Psoas muscle (tissue), 8 donors: ENCODE data around the gene CDRT15. TPM values are rescaled to one million over a fixed set of nuclear protein-coding genes. Genes with fewer than 3 reads are reported as not detected.
"Not testable (repeated sequence)": the region's sequence is repeated elsewhere in the genome, so short reads cannot be mapped to it uniquely, and the experiment has no call there.

Experiments used
- ATAC-seq, 4 donors: fragments of 200-7000 bp; cut with Tn5 transposase; one replicate each; pipeline ENCODE4 v1.9.1; 2020; ENCODE audit warnings: moderate library complexity in 3 of 4, mild to moderate bottlenecking in 2 of 4
- DNase-seq, 2 donors: peaks; one replicate each; pipeline ENCODE4 v3.0.0-alpha.2; 2020
- H3K27ac ChIP-seq: fragments of 200-600 bp; one replicate; pipeline ENCODE4 v1.8.0; 2022
- H3K27me3 ChIP-seq, 3 donors: fragments of 200-600 bp in 1 of 3; one replicate each; pipeline versions ENCODE4 v1.6.1 to v1.8.0; 2013 to 2022; ENCODE audit warnings: low read length in 2 of 3, mild to moderate bottlenecking in 2 of 3, moderate library complexity in 1 of 3; ENCODE audit not compliant: insufficient read depth in 3 of 3
- H3K36me3 ChIP-seq, 2 donors: fragments of 200-600 bp in 1 of 2; one replicate each; pipeline versions ENCODE4 v1.6.1 to v1.8.0; 2013 to 2022; ENCODE audit warnings: low read depth in 1 of 2, mild to moderate bottlenecking in 1 of 2, moderate library complexity in 1 of 2; ENCODE audit not compliant: insufficient read depth in 1 of 2
- H3K4me1 ChIP-seq: fragments of 200-600 bp; one replicate; pipeline ENCODE4 v1.8.0; 2022
- H3K4me3 ChIP-seq: fragments of 200-600 bp; one replicate; pipeline ENCODE4 v1.8.0; 2022; ENCODE audit warnings: mild to moderate bottlenecking
- H3K9me3 ChIP-seq: fragments of 200-600 bp; one replicate; pipeline ENCODE4 v1.8.0; 2022
- WGBS, 3 donors: extraction: QIAGEN DNeasy Blood & Tissue Kit; methylation state at CpG; one replicate each; pipeline versions ENCODE4 v1.1.6 to v1.1.7; 2013; 5-methylcytosine and 5-hydroxymethylcytosine counted together
- intact Hi-C, 2 donors: fragments of 100-400 bp; cut with DNase I; formaldehyde crosslinking; loops; one replicate each; pipeline versions ENCODE4 v1.11.0 to v1.14.2; 2022
- long read RNA-seq, 2 donors: library from polyadenylated mRNA; unstranded; transcript quantifications; one replicate each; pipeline ENCODE4 v2.0.0, GENCODE V29; 2021
- polyA plus RNA-seq, 3 donors: library from polyadenylated mRNA; stranded (reverse); fragments of 200-250 nt; gene quantifications; one replicate each; pipeline ENCODE4 v1.2.3, GENCODE V29; 2013
- total RNA-seq, 4 donors: library from RNA; stranded (reverse); fragmentation: NEBNext Ultra II Directional in 2 of 4; extraction: Animal tissue kit (Norgen Biotek cat#: 25700) in 2 of 4; gene quantifications; one replicate each; pipeline versions ENCODE4 v1.2.1 to v1.2.4, GENCODE V29; 2021 to 2023
- TF ChIP-seq, protein P1 (sequence below): fragments of 200-600 bp; IDR thresholded peaks from one replicate; pipeline ENCODE4 v1.8.0; 2022; ENCODE audit warnings: antibody characterized with exemption
- donor health status: healthy with polysubstance abuse.
- donor health status: DM: no; HTN: no; CAD: no; lungs with moderate emphysema.
- donor health status: Bipolar disorder and iron deficiency.
- donor health status: healthy.
- donor health status: DM: yes; HTN: yes; CAD: no.
- donor health status: DM: no; HTN: no; CAD: no.
- donor health status: DM: no; HTN: no; CAD: no.
- donor health status: DM: yes; HTN: yes; CAD: no.

The CDRT15 gene
- not detected for total RNA-seq
- not detected for polyA plus RNA-seq
- long read RNA-seq, donor 1: 0 reads
- long read RNA-seq, donor 2: 0 reads

DNA sequence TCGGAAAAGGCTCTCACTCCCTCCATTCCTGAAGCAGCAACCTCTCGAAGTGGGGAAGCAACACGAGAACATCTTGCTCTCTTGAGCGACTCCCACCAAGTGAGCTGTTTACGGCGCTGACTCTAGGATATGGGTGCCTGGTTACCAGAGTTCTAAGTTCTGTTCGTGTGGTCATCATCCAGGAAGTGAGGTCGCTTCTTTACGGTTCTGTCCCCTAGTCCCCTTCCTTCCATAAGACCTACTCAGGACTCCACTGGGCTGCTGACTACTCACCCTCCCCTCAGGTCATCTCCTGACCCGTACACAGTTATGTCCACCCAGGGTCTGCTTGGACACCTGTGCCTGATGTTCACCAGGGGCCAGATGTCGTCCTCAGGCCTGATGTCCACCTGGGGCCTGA, at the start of gene CDRT15:
CDRT15 (minus strand) TSS at position 101 of the 400 bp plus-strand sequence; CDS start at position 72, 29 bp downstream.
- H3K4me1 ChIP-seq, H3K27ac ChIP-seq, H3K4me3 ChIP-seq, H3K9me3 ChIP-seq, intact Hi-C loops, H3K27me3 ChIP-seq, DNase-seq, H3K36me3 ChIP-seq: not testable (repeated sequence)
- peak in 1 of 4 donors; percentile 29 for ATAC-seq
- 80 to 92% (median 92%) methylated on average over 9 to 11 of the region's 11 CpGs for WGBS, 3 donors

DNA sequence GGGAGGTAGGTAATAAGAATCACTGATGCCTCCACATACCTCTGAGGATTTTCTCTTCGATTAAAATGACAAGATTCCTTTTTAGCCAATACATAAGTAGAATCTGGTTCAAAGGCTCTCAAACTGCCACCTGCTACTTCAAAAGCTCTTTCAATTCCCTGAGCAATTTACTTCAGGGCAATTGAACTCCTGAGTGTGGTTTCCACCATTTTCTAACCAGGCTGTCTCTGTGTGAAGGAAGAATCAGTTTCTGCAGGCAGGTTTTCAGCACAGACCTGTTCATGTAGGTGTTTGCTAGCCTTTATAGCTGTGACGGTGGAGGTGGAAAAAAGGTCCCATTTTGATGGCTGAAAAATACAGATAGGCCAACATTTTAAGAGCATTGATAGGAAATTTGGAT, 46.1 kb upstream of the CDRT15 start:
- intact Hi-C loops: no loop called here
- no peak overlapping the region for H3K4me3 ChIP-seq
- 75 to 77% (median 75%) methylated on average over 2 of the region's 2 CpGs for WGBS, 3 donors
- H3K4me1 ChIP-seq: no peaks in the 10 kb centered on the region
- DNase-seq (no peak), ATAC-seq (no peak)
- H3K9me3 ChIP-seq: no peaks in the 10 kb centered on the region
- no peaks in the 10 kb centered on the region for H3K36me3 ChIP-seq
- TF ChIP-seq, protein P1, sequence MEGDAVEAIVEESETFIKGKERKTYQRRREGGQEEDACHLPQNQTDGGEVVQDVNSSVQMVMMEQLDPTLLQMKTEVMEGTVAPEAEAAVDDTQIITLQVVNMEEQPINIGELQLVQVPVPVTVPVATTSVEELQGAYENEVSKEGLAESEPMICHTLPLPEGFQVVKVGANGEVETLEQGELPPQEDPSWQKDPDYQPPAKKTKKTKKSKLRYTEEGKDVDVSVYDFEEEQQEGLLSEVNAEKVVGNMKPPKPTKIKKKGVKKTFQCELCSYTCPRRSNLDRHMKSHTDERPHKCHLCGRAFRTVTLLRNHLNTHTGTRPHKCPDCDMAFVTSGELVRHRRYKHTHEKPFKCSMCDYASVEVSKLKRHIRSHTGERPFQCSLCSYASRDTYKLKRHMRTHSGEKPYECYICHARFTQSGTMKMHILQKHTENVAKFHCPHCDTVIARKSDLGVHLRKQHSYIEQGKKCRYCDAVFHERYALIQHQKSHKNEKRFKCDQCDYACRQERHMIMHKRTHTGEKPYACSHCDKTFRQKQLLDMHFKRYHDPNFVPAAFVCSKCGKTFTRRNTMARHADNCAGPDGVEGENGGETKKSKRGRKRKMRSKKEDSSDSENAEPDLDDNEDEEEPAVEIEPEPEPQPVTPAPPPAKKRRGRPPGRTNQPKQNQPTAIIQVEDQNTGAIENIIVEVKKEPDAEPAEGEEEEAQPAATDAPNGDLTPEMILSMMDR: no peak
- H3K27ac ChIP-seq: no peak overlapping the region
- peaks cover 0 to 12% (median 3%) of the 10 kb centered on the region in 3 donors for H3K27me3 ChIP-seq

DNA sequence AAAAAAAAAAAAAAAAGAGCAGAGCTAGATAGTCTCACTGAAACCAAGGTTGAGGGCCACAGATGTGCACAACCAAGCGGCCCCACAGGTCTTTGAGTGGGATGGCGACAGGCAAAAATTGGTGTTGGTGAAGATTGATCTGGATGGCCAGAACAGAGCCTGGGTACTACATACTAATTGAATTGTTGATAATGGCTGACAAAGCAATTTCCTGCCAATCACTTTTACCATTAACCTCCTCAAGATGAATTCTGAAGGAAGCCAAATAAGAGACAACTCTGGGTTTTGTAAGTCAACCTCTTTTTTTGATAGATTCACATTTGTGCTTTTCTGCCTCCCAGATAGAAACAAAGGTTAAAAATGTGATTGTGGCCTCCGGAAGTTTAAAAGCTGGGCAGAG, 44.9 kb upstream of the CDRT15 start:
- ATAC-seq: no peak
- TF ChIP-seq, protein P1: no peak
- 69 to 93% (median 73%) methylated on average over 3 of the region's 3 CpGs for WGBS, 3 donors

DNA sequence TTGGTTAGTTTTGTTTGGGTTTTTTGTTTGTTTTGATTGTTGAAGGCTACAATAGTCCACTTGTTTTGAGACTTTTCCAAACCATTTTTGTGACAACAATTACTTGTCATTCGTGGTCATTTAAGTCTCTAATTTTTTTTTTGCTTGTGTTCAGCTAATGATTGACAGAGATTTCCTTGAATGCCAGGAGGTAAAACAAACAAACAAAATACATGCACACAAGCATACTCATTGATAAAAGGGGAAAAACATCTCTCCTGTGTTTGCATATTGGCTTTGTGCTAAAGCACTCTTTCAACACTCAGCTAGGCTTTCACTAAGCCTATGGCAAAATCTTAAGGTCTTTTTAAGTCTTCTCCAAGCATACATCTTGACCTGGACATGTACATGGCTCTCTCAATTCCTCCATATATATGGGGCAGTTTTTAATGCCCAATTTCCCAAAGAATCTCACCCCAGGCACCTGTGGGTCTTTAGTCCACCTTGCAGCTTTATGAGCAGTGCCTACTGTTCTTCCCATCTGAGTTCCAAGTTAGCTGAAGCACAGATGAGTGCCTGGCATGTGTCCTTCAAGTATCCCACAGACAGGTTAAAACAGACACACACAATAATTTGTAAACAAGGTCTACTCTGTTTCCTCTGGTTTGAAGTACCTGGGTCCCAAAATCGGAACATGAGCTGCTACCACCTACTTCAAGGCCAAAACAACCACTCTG, 40.0 kb upstream of the CDRT15 start:
- Histone ChIP-seq H3K27me3 (peaks cover 0 to 3% (median 0%) of the 10 kb centered on the region in 3 donors), H3K4me3 (no peak overlapping the region), H3K4me1 (no peaks in the 10 kb centered on the region), H3K27ac (no peak overlapping the region), H3K9me3 (no peaks in the 10 kb centered on the region), H3K36me3 (no peaks in the 10 kb centered on the region)
- WGBS, 3 donors: 68 to 84% (median 73%) methylated on average over 2 of the region's 2 CpGs
- intact Hi-C loops: loop anchor here in 1 of 2 donors (10.0 kb wide), 1 partner anchor 62 kb away; no protein-coding TSS in a partner anchor
- ATAC-seq (no peak), DNase-seq (no peak)
- TF ChIP-seq, protein P1: no peak

More for the DNA sequence above, 44.9 kb upstream of the CDRT15 start:
- peaks cover 0 to 12% (median 3%) of the 10 kb centered on the region in 3 donors for H3K27me3 ChIP-seq
- no peak overlapping the region for H3K4me3 ChIP-seq
- no peak overlapping the region for H3K27ac ChIP-seq
- H3K9me3 ChIP-seq: no peaks in the 10 kb centered on the region
- DNase-seq: no peak
- intact Hi-C loops: no loop called here
- no peaks in the 10 kb centered on the region for H3K4me1 ChIP-seq
- no peaks in the 10 kb centered on the region for H3K36me3 ChIP-seq

DNA sequence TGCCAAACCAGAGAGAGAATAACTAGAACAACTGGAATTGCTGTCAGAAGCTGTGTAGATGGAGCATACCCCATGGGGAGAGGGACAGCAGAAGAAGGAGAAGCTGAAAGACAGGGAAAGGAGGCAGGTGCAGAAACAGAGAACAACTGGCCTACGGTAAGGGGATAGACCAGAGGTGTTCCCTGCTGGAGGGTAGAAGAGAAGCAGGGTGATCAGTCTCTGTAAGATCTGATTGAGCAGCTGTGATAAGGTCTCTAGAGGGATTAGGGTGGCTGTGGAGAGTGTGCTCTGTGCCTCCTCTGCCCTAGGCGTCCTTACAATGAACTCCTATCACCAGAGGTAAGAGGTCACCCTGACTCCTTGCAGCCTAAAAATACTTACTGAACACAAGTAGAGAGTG, 33.8 kb upstream of the CDRT15 start:
- no peak for DNase-seq
- TF ChIP-seq, protein P1: no peak
- no peaks in the 10 kb centered on the region for H3K36me3 ChIP-seq
- H3K27ac ChIP-seq: no peak overlapping the region
- no peak overlapping the region for H3K4me3 ChIP-seq
- H3K4me1 ChIP-seq: no peaks in the 10 kb centered on the region
- H3K27me3 ChIP-seq: no peaks in the 10 kb centered on the region
- intact Hi-C loops: loop anchor here in 1 of 2 donors (10.0 kb wide), 1 partner anchor 56 kb away; no protein-coding TSS in a partner anchor
- ATAC-seq: no peak
- 59 to 78% (median 78%) methylated on average over 2 of the region's 2 CpGs for WGBS, 3 donors
- H3K9me3 ChIP-seq: no peaks in the 10 kb centered on the region
